ENCODE measurements around the gene PLCB1.
"Not testable (repeated sequence)": the region's sequence is repeated elsewhere in the genome, so short reads cannot be mapped to it uniquely, and the experiment has no call there.

The PLCB1 gene

DNA sequence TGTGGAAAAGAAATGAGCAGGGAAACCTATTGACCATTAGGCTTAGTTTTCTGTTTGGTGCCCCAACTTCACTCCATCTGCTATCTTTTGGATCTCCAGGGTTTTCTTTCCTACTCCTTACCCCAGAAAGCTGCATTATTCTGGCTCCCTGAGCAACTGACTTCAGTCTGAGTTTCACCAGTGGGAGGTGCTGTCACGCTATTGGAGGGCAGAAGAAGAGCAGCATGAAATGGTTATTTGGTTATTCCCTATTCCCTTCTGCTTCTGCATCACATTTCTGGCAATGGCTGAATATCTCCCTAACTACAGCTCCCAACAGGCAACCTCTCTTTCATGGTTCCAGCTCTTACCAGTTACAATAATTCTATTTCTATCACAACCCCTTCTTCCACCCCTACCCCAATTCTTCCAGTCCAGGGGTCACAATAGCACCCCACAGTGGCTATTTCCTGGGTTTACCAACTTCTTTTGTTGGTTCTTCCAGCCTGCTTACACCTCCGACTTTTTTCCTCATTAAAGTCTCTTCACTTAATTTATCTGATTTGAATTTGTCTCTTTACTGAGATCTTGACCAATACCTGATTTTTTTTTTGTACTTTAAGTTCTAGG lies 311.5 kb downstream of the PLCB1 start:
- DNase-seq (ENCODE audit: low read depth, low spot score) = no peak

DNA sequence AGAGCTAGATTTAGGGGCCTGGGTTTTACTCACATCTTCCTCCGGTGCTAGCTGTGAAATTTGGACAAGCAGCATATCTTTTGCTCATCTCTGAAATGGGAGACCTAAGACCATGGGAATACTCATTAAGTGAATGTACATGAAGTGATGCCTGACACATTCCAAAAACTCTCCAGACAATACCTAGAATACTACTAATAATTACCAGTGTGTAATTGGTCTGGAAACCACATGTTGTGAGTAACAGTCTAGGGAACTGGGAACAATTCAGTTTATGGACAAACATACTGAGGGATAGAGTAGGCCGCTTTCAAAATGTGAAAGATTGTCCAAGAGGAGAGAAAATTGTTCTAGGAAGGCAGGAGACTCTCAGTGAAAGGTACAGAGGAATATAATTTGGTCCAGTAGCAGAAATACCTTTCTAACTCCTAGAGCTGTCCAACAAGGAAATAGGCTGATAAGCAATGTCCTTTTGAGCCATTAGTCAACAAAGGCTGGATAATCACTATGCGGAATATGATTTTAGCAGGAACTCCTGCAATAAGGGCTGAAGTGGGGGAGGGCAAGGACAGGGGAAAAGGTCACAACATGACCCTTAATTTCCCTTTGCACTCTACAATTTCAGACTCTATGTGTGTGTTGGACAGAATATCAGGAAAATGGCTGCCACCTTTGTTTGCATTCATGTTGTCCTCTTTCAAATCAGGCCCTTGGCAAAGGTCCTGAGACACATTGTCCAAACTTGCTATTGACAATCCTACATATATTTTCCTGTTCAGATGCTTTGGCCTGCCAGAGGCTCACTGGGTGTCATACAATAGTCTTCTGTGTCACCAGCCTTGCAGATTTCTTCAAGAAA lies 315.4 kb downstream of the PLCB1 start:
- DNase-seq (ENCODE audit: low read depth, low spot score) = no peak

DNA sequence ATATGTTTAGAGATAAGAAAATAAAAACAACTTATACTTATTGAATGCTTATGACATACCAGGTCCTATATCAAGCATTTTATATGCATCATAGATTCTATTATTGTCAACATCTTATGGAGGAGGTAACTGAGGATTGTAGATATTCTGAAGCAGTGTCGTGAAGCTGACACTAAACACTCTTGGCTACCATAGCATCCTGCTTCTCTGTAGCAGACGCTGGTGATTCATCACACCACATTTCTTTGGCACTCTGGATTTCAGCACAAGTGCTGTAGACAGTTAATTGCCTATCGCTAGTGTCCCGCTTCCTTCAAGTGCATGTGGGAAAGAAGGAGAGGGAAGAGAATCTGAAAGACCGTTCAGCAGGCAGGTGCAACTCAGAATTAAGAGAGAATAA lies 317.1 kb downstream of the PLCB1 start:
- no peak for DNase-seq (ENCODE audit: low read depth, low spot score)

DNA sequence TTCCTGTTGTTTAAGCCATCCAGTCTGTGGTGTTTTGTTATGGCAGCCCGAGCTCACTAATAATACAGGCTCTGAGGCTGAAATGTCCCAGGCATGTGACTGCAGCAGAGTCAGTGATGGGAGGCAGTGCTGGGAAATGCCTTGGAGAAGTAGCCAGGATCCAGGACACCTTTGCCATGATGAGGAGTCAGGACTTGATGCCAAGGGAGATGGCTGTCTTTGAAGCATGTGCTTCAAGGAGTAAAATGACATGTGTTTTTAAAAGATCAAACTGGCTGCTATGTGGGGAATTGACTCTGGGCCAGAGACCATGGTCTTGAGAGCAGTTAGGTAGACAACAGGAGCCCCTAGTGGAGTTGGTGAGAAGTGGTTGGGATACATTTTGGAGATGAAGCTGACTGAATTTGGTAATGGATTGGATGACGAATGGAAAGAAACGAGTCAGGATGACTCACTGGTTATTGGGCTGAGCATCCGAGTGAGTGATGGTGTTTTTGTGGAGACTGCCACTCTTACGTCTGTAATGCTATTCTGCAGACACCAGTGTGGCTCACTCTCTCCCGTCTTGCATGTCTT lies 322.2 kb downstream of the PLCB1 start:
- peak; percentile 46 for DNase-seq (ENCODE audit: low read depth, low spot score)

DNA sequence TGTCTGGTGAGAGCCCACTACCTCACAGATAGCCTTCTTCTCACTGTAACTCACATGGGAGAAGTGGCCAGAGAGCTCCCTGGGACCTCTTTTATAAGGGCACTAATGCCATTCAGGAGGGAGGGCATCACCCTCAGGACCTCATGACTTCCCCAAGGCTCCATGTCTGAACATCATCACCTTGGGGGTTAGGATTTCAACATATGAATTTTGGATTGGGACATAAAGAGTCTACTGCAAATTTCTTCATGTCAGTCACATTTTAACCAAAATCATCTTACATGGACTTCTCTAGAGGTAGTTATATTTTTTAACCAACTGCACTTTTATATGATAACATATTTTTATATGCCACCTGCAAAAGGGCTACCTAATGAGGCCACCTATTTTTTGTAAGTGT lies 324.7 kb downstream of the PLCB1 start:
- DNase-seq (ENCODE audit: low read depth, low spot score) = no peak

DNA sequence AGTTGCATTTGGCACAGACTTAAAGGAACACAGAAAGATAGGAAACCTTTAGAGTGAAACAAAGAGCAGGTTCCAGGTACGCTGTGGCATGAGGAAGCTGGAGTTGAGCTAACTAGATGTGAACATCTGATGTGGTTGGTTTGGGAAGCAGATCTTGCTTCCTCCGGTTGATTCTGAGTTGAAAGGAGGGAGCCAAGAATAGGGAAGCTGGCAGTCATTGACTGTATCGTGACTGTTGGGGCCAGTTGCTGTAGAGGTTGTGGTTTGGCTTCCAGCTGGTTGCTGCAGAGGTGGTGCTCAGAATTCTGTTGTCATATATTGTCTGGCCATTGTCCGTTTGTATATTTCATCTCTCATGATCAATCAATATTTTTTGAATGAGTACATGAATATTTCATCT lies 325.9 kb downstream of the PLCB1 start:
- DNase-seq (ENCODE audit: low read depth, low spot score) = no peak

DNA sequence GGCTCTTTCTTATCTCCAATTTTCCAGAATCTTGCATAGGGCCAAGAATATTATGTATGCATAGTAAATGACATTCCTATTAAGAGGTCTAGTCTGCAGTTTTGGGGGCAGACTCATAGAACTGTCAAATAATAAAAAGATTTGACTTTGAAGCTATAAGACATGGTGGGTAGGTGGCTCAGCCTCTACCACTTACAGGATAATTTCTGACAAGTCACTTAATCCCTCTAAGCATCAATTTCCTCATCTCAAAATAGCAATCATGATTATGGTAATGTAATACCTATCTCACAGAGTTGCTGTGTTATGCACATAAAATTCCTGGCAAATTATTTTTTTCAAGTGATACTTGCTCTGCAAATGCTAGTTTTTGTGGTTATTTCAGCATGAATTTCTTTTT lies 329.1 kb downstream of the PLCB1 start:
- DNase-seq (ENCODE audit: low read depth, low spot score) = no peak

DNA sequence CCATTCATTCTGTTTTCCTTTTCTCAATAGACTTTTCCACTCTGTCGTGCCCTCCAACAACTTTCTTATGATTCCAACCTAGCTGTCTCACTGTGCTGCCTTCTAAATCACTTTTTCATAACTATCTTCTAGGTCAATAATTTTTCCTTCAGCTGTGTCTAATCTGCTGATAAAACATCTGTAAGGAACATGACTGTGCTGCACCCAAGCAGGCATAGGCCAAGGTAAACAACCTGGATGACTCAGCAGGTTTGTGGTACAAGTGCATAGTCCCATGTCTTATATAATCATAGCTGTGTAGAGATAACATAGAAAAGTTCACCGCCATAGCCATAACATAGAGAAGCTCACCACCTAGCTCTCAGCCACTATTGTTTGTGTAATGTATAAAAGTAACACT lies 332.3 kb downstream of the PLCB1 start:
- no peak for DNase-seq (ENCODE audit: low read depth, low spot score)

DNA sequence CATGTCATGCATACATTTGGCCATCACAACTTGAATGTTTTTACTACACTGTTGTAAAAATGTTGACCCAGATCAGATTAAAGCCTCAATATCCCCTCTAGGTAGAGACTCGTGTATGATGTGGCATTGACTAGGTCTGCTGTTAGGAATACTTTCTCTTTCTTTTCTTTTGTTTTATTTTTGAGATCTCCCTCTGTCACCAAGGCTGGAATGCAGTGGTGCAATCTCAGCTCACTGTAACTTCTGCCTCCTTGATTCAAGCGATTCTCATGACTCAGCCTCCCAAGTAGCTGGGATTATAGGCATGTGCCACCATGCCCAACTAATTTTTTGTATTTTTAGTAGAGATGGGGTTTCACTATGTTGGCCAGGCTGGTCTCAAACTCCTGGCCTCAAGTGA lies 334.7 kb downstream of the PLCB1 start:
- DNase-seq (ENCODE audit: low read depth, low spot score) = not testable (repeated sequence)

DNA sequence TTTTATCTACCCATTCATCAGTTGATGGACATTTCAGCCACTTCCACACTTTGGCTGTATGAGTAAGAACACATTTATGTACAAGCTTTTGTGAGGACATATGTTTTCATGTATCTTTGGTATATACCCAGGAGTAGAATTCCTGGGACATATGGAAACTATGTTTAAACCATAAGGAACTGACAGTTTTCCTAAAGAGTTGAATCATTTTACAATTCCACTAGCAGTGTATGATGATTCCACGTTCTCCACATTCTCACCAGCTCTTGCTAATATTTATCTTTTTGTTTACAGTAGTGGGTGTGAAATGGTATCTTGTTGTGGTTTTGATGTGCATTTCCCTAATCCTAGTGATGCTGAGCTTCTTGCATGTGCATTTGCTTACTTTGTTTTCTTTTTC lies 338.1 kb downstream of the PLCB1 start:
- no peak for DNase-seq (ENCODE audit: low read depth, low spot score)

DNA sequence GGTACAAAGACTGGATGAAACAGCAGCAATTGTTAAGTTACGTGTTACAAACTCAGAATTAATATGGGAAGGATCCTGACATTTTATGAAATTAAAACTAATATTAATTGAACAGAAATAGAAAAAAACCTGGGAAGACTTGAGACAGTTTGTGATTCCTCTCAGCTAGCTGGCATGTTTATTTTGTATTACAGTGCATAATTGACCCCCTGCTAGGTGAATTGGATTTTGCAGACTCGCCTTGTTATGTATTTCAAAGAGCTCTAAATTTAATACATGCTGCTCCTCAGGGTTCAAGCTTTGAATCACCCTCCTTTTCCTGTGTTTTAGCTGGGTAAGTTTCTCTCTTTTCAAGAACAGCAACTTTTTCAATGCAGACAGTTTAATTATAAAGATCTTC lies 339.4 kb downstream of the PLCB1 start:
- DNase-seq (ENCODE audit: low read depth, low spot score) = no peak

DNA sequence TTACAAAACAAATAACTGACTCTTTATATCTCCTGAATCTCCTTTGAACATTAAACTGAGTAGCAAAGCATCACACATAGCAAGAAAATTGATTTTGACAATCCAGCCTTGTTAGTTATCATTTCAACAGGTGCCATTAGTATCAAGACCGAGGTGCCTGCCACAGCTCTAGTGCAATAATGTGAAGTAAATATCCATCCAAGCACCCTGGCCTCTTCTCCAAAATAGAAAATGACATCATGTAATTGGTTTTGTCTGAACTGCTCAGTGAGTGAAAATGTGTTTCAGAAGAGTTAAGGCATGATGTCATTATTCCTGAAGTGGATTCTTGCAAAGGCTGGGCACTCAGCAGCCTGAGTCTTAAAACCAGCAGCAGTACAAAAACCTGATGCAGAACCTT lies 341.4 kb downstream of the PLCB1 start:
- no peak for DNase-seq (ENCODE audit: low read depth, low spot score)

DNA sequence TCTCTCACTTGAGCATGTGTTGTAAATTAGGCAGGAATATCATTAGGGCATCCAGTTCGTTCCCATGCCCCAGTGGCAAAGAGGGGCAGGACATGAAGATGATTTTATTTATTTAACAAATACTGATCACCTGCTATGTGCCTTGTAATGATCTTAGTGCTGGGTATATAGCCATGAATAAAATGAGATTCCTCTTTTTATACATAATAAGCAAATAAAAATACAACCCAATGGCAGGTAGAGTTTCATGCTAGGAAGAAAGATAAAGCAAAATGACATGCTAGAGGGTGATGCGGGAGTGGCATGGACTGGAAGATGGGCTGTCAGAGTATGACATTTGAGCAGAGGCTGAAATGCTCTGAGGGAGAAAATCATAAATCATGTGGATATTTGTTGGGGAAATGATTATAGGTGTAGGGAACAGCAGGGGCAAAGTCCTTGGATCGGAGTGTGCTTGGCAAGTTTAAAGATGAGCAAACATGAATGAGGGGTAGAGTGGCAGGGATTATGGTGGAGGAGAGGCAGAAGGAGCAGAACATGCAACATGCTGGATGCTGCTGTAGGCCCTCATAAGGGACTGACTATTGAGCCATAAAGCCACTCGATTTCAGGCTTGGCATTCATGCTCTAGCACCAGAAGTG lies 342.1 kb downstream of the PLCB1 start:
- no peak for DNase-seq (ENCODE audit: low read depth, low spot score)

DNA sequence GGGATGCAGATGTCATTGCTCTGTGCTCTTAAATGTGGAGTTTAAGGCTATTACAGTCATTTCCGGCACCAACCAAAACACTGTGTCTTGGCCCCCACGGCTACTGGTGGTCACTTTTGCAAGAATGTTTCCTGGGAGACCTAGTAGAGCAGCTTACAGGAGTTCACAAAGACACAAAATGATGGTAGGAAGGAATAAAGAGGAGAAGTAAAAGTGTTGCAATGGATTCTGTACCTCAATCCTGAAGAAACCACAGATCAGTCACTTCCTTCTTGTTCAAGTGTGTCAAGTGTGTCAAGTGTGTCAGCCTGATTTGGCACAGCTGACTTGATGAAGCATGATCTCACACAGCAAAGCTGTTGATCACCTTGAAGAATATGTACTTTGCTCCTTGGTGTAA lies 344.0 kb downstream of the PLCB1 start:
- DNase-seq (ENCODE audit: low read depth, low spot score) = no peak

DNA sequence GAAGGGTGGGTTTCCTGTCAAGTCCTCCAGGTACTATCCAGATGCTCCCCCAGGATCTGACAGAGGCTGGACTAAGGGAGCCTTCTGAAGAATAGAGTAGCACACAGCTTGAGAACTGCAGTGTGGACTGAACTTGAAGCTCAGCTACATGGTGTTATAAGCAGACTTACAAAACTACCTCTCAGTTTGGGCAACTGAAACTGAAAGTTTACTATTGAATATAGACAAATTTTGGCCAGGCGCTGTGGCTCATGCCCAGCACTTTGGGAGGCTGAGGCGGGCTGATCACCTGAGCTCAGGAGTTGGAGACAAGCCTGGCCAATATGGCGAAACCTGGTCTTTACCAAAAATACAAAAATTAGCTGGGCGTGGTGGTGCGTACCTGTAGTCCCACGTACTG lies 348.5 kb downstream of the PLCB1 start:
- no peak for DNase-seq (ENCODE audit: low read depth, low spot score)

DNA sequence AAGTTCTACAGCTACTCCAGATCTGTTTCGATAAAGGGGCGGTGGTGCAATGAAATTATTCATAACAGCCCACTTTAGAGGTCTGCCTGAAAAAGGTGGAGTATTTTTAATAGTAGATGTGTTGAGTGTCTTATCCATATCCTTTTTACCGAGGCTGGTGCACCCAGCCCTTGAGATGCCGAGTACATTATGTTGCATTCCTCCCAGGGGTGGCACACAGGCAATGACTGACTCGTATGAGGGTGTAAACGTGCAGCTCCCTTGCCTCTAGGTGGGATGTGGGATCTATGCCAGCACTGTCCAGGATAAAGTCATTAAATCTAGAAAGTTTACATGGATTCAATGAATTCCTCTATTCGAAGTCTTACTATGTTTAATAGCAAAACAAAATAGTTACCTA lies 355.6 kb downstream of the PLCB1 start:
- no peak for DNase-seq (ENCODE audit: low read depth, low spot score)

DNA sequence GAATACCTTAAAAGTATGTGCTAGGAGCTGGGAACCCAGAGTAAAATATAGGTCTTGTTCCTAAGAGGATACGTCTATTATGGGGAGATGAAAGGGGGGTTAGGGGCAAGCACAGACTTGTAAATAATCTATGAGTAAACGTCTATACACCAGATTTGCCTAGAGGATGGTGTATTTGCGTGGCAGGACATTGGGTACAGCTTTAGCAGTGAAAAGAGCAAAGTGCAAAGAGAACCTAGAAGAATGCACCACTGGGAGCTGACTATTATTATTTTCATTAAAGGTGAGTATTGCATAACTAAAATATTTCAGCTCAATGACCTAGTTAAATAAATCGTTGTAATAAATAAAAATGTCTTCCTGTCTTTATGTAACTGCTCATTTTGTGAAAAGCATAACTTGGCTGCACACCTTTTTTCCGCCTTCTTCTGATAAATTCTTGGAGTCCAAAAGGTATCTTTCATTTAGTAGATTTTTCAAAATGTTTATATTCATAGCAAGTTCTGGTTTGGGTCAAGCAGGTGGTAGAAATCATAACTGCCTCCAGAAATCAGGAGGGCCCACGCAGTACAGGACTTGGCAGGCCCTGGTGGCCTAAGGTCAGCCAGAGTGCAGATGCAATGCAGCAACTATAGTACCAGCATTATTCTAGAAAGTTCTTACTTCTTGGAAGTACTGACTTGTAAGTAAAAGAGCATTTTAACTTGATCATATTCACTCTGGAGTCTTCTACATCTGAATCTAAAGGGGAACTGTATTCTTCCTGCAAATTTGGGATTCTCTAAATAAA lies 357.2 kb downstream of the PLCB1 start:
- DNase-seq (ENCODE audit: low read depth, low spot score) = no peak

DNA sequence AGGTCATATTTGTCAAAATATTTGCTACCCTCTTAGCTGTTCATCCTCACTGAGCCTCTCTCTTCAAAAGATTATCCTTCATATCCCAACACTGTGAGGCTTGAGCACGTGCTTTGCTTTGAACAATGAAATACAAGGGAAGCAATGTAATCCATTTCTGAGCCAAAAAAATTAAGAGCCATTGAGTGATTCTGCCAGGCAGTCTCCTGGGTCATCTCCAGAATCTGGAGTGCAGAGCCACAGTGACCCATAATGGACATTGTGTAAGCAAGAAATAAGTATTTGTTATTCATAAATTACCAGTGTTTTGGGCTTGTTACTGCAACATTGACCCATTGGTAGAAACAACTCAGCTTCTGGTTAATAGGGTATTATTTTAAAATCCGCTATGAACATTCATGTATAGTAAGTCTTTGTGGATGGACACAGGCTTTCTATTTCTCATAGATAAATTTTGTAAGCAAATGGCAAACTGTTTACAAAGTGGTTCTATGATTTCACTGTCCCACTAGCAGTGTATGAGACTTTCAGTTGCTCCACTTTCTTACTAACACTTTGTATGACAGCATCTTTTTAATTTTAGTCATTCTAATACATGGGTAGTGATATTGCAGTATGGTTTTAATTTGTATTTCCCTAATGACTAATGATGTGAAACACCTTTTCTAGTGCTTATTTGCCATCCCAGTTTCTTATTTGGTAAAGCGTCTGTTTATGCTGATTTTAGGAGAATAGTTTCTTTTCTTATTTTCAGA lies 358.2 kb downstream of the PLCB1 start:
- no peak for DNase-seq (ENCODE audit: low read depth, low spot score)

DNA sequence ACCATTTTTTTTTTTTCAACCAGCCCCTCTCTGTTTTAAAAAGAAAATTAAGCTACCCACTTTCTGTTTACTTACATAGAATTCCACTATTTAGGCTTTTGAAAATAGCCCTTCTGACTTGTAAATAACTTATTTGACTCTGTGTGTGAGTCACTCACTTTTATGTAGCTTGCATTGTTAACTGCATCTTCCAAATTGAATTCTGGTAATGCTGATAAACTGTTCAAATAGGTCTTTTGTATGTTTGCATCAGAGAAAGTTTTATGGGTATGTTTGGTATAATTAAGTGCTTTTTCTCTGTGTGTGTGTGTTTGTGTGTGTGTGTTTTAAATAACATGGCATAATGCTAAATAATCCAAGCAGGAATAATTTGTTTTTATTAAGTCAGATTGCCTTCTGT lies 360.1 kb downstream of the PLCB1 start:
- DNase-seq (ENCODE audit: low read depth, low spot score) = no peak

DNA sequence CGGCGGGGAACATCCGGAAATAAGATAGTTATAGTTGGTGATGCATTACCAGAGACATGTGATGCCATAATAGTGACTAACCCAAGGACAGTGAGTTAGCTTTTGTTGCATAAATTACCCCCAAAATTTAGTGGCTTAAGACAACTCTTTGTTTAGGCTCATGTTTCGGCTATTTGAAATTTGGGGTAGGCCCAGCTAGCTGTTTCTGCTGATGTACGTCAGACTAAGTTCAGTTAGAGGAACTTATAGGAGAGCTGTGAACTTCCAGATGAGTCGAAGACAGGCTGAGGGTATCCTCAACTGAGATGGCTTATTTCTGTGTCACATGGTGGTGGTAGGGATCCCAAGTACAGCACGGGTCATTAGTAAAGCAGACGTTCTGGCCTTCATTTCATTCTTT lies 366.5 kb downstream of the PLCB1 start:
- no peak for DNase-seq (ENCODE audit: low read depth, low spot score)

DNA sequence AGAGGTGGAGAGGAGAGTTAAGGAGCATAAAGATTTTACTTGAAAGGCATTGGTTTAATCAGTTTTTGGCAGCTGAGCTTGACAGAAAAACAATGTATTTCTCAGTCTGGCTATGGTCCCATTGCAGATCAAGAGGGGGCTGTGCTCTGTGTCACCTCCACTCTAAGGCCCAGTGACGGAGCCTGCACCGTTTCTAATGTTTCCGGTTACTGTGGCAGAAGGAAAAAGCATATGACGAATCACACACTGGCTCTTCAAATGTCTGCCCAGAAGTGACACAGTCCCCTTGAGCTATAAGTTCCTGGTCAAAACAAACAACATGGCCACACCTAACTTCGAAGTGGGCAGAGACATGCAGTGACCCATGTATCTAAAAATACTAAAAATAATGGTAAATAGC lies 372.0 kb downstream of the PLCB1 start:
- DNase-seq (ENCODE audit: low read depth, low spot score) = no peak

Measured in brain pericyte (primary cell).